Cardiac muscle cell (in vitro differentiated cells and primary cell): ENCODE measurements around the gene NT5C1B. TPM values are rescaled to one million over a fixed set of nuclear protein-coding genes. Genes with fewer than 3 reads are reported as not detected.

ENCODE experiments used
- DNase-seq, 2 donors: peaks; one replicate each; pipeline versions ENCODE4 v3.0.0 to v3.0.0-alpha.2; 2010 to 2017; ENCODE audit warnings: low read depth in 1 of 2, low spot score in 1 of 2
- H3K27ac ChIP-seq: fragments of 200-600 bp; sonication (generic); 2 replicates; pipeline ENCODE4 v1.5.1; 2016
- H3K27me3 ChIP-seq: fragments of 200-600 bp; sonication (generic); 2 replicates; pipeline ENCODE4 v1.6.0; 2016; ENCODE audit warnings: control low read depth
- H3K36me3 ChIP-seq: fragments of 200-600 bp; sonication (generic); 2 replicates; pipeline ENCODE4 v1.5.1; 2016; ENCODE audit warnings: control low read depth
- H3K4me1 ChIP-seq: fragments of 200-600 bp; sonication (generic); 2 replicates; pipeline ENCODE4 v1.8.1; 2017; ENCODE audit warnings: low read depth, mild to moderate bottlenecking, mixed run types
- H3K4me3 ChIP-seq: fragments of 200-600 bp; sonication (generic); 2 replicates; pipeline ENCODE4 v1.5.1; 2016; ENCODE audit warnings: mild to moderate bottlenecking
- H3K9me3 ChIP-seq: fragments of 200-600 bp; sonication (generic); 2 replicates; pipeline ENCODE4 v1.5.1; 2017; ENCODE audit warnings: low read depth, mild to moderate bottlenecking, control low read depth
- polyA plus RNA-seq: library from polyadenylated mRNA; unstranded; fragments of >200 nt; fragmentation: Nextera tagmentation; extraction: Ambion mirVana; gene quantifications from 2 replicates; pipeline ENCODE4 v1.2.1, GENCODE V29; 2016
- total RNA-seq: library from RNA; depleted of rRNA; stranded (reverse); fragments of >200 nt; gene quantifications from 2 replicates; pipeline ENCODE4 v1.2.3, GENCODE V29; 2016
- TF ChIP-seq, protein P1 (sequence below): IDR thresholded peaks from 2 replicates; pipeline ENCODE4 v1.5.1; 2012; ENCODE audit warnings: low read depth, mild to moderate bottlenecking, low read length

NT5C1B gene
- total and polyA plus RNA-seq, 2 experiments from 2014 or later: 1.9 TPM; not detected in 1

GRCh38 chr2:18545384-18545783 is 44.0 kb downstream of the NT5C1B start:
- TF ChIP-seq, protein P1, sequence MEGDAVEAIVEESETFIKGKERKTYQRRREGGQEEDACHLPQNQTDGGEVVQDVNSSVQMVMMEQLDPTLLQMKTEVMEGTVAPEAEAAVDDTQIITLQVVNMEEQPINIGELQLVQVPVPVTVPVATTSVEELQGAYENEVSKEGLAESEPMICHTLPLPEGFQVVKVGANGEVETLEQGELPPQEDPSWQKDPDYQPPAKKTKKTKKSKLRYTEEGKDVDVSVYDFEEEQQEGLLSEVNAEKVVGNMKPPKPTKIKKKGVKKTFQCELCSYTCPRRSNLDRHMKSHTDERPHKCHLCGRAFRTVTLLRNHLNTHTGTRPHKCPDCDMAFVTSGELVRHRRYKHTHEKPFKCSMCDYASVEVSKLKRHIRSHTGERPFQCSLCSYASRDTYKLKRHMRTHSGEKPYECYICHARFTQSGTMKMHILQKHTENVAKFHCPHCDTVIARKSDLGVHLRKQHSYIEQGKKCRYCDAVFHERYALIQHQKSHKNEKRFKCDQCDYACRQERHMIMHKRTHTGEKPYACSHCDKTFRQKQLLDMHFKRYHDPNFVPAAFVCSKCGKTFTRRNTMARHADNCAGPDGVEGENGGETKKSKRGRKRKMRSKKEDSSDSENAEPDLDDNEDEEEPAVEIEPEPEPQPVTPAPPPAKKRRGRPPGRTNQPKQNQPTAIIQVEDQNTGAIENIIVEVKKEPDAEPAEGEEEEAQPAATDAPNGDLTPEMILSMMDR: no peak
- no peaks in the 10 kb centered on the region for H3K27me3 ChIP-seq
- no peaks in the 10 kb centered on the region for H3K36me3 ChIP-seq
- no peak overlapping the region for H3K4me3 ChIP-seq
- H3K27ac ChIP-seq: no peak overlapping the region
- no peaks in the 10 kb centered on the region for H3K9me3 ChIP-seq
- H3K4me1 ChIP-seq: peaks cover 12% of the 10 kb centered on the region
- DNase-seq: no peak

DNA sequence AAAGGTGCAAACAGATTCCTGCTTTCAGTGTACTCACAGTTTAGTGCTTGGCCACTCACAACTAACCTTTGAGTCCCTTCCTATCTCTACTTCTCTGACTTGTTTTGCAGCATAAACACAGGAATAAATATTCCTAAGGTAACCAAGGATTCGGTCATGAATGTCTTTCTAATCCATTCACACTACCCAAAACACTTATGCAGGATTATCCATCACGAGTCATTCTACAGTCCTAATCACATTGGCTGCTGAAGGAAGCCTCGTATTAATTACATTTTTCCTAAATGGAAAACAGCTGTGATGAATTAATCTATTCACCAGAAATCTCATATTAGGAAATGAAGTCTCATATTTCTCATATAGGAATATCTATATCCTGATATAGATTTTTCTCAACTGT is 45.2 kb downstream of the NT5C1B start:
- DNase-seq: no peak
- TF ChIP-seq, protein P1: no peak
- no peaks in the 10 kb centered on the region for H3K9me3 ChIP-seq
- H3K27me3 ChIP-seq: no peaks in the 10 kb centered on the region
- H3K27ac ChIP-seq: no peak overlapping the region
- peaks cover 12% of the 10 kb centered on the region for H3K4me1 ChIP-seq
- no peaks in the 10 kb centered on the region for H3K36me3 ChIP-seq
- no peak overlapping the region for H3K4me3 ChIP-seq

DNA sequence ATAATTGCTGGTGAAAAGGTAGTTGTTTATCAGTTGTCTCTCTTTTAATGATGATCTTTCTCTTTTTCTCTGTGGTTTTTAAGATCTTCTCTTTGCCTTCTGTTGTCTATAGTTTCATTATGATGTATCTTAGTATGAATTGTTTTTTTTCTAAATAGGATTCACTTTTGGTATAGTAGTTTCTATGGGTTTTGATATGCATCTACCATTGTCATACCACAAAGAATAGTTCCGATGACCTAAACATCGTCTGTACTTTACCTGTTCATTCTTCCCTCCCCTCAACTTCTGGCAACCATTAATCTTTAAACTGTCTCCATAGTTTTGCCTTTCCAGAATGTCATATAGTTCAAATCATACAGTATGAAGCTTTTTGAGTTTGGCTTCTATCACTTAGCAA is 48.5 kb downstream of the NT5C1B start:
- H3K9me3 ChIP-seq: no peaks in the 10 kb centered on the region
- no peak for DNase-seq
- H3K27me3 ChIP-seq: no peaks in the 10 kb centered on the region
- H3K4me3 ChIP-seq: no peak overlapping the region
- TF ChIP-seq, protein P1: no peak
- no peaks in the 10 kb centered on the region for H3K36me3 ChIP-seq
- no peak overlapping the region for H3K27ac ChIP-seq
- no peaks in the 10 kb centered on the region for H3K4me1 ChIP-seq

GRCh38 chr2:18536697-18537096 is 52.7 kb downstream of the NT5C1B start:
- TF ChIP-seq, protein P1: no peak
- Histone ChIP-seq H3K9me3 (no peaks in the 10 kb centered on the region), H3K27ac (no peak overlapping the region), H3K36me3 (no peaks in the 10 kb centered on the region), H3K4me1 (no peaks in the 10 kb centered on the region), H3K27me3 (no peaks in the 10 kb centered on the region), H3K4me3 (no peak overlapping the region)
- DNase-seq: no peak

GRCh38 chr2:18536100-18536499 is 53.3 kb downstream of the NT5C1B start:
- Histone ChIP-seq H3K27ac (no peak overlapping the region), H3K4me3 (no peak overlapping the region), H3K36me3 (no peaks in the 10 kb centered on the region), H3K27me3 (no peaks in the 10 kb centered on the region), H3K9me3 (no peaks in the 10 kb centered on the region), H3K4me1 (no peaks in the 10 kb centered on the region)
- TF ChIP-seq, protein P1: no peak
- DNase-seq: no peak

- Histone ChIP-seq H3K9me3 (no peaks in the 10 kb centered on the region), H3K4me1 (peaks cover 2% of the 10 kb centered on the region), H3K4me3 (no peak overlapping the region), H3K36me3 (no peaks in the 10 kb centered on the region), H3K27me3 (no peaks in the 10 kb centered on the region), H3K27ac (no peak overlapping the region)
- TF ChIP-seq, protein P1: no peak
- no peak for DNase-seq
Observed at GRCh38 chr2:18531194-18531593, 58.2 kb downstream of the NT5C1B start.
